GM19452 (cell line): ENCODE results near the gene GDPD3.

Experiments
- ATAC-seq: cut with Tn5 transposase; IDR thresholded peaks from one replicate; pipeline ENCODE4 v1.9.1; 2021; ENCODE audit not compliant: unreplicated experiment

The GDPD3 gene

GRCh38 chr16:30082545-30083090, 30.7 kb downstream of the GDPD3 start:
- no peak for ATAC-seq

- no peak for ATAC-seq
Observed at GRCh38 chr16:30079480-30079879, 33.9 kb downstream of the GDPD3 start.

GRCh38 chr16:30078744-30079143, 34.6 kb downstream of the GDPD3 start:
- no peak for ATAC-seq

GRCh38 chr16:30077656-30078055, 35.7 kb downstream of the GDPD3 start:
- ATAC-seq, result no peak

GRCh38 chr16:30076276-30076791, 37.0 kb downstream of the GDPD3 start:
- peak; percentile 28 for ATAC-seq

GRCh38 chr16:30075503-30076275, 37.6 kb downstream of the GDPD3 start, which contains the start of gene PPP4C:
Gene PPP4C, plus strand, starts transcription at chr16:30075994. Its CDS starts 384 bp downstream, at chr16:30076378.
- ATAC-seq, result peak; percentile 68

- no peak for ATAC-seq
Observed at GRCh38 chr16:30070490-30070889, 42.8 kb downstream of the GDPD3 start.

- no peak for ATAC-seq
Observed at GRCh38 chr16:30069611-30070462, 43.5 kb downstream of the GDPD3 start.

GRCh38 chr16:30068750-30069610, 44.4 kb downstream of the GDPD3 start:
- no peak for ATAC-seq

GRCh38 chr16:30068333-30068732, 45.0 kb downstream of the GDPD3 start:
- ATAC-seq, result no peak

GRCh38 chr16:30067584-30067916, 45.8 kb downstream of the GDPD3 start:
- no peak for ATAC-seq

GRCh38 chr16:30066761-30067583, 46.4 kb downstream of the GDPD3 start:
- ATAC-seq, result no peak

GRCh38 chr16:30065943-30066760, 47.2 kb downstream of the GDPD3 start:
- no peak for ATAC-seq

- ATAC-seq, result peak; percentile 76
Observed at GRCh38 chr16:30065102-30065942, 48.0 kb downstream of the GDPD3 start, which contains the start of gene ALDOA. Gene ALDOA, plus strand, starts transcription at chr16:30065760. Its CDS starts 1,138 bp downstream, at chr16:30066898.

GRCh38 chr16:30064729-30065101, 48.6 kb downstream of the GDPD3 start:
- ATAC-seq, result no peak

- no peak for ATAC-seq
Observed at GRCh38 chr16:30063893-30064728, 49.2 kb downstream of the GDPD3 start.

GRCh38 chr16:30063278-30063892, 50.0 kb downstream of the GDPD3 start:
- no peak for ATAC-seq
